GM21390 (cell line): ENCODE measurements around the gene SYNGR4.
"Not testable (repeated sequence)": the region's sequence is repeated elsewhere in the genome, so short reads cannot be mapped to it uniquely, and the experiment has no call there.

Experiments used
- ATAC-seq: cut with Tn5 transposase; IDR thresholded peaks from one replicate; pipeline ENCODE4 v1.9.1; 2021; ENCODE audit not compliant: unreplicated experiment

SYNGR4 gene

GRCh38 chr19:48363810-48364597, at the start of gene SYNGR4, which contains the start of gene TMEM143:
Gene SYNGR4 (plus strand): TSS chr19:48364367. CDS start chr19:48365843, 1,476 bp downstream.
Gene TMEM143 (minus strand): TSS chr19:48363940. CDS start chr19:48363920, 20 bp downstream.
- peak; percentile 73 for ATAC-seq

- ATAC-seq: no peak
These were observed 48.5 kb upstream of the SYNGR4 start for GRCh38 chr19:48315712-48316111.

- ATAC-seq: not testable (repeated sequence)
These were observed 46.5 kb upstream of the SYNGR4 start for GRCh38 chr19:48317708-48317960.

- ATAC-seq: no peak
These were observed 45.7 kb upstream of the SYNGR4 start for GRCh38 chr19:48318286-48318987.

- ATAC-seq: no peak
These were observed 44.3 kb upstream of the SYNGR4 start for GRCh38 chr19:48319647-48320541.

GRCh38 chr19:48321372-48321621, 42.9 kb upstream of the SYNGR4 start:
- ATAC-seq: peak; percentile 36

GRCh38 chr19:48321622-48322591, 42.3 kb upstream of the SYNGR4 start:
- ATAC-seq: peak; percentile 48

- no peak for ATAC-seq
These were observed 38.8 kb upstream of the SYNGR4 start, which contains the start of gene EMP3 for GRCh38 chr19:48325265-48325910. Gene EMP3 (plus strand): TSS chr19:48325552. CDS start chr19:48326845, 1,293 bp downstream.

- no peak for ATAC-seq
These were observed 34.8 kb upstream of the SYNGR4 start for GRCh38 chr19:48329167-48329891.

- peak; percentile 22 for ATAC-seq
These were observed 34.0 kb upstream of the SYNGR4 start for GRCh38 chr19:48330012-48330681.

- no peak for ATAC-seq
These were observed 31.9 kb upstream of the SYNGR4 start for GRCh38 chr19:48332351-48332661.

- ATAC-seq: peak; percentile 53
These were observed 31.3 kb upstream of the SYNGR4 start for GRCh38 chr19:48332662-48333466.

- ATAC-seq: peak; percentile 49
These were observed 30.4 kb upstream of the SYNGR4 start for GRCh38 chr19:48333467-48334384.

- ATAC-seq: no peak
These were observed 25.9 kb upstream of the SYNGR4 start for GRCh38 chr19:48338253-48338755.

- ATAC-seq: no peak
These were observed 25.2 kb upstream of the SYNGR4 start for GRCh38 chr19:48338802-48339503.

GRCh38 chr19:48340995-48341394, 23.2 kb upstream of the SYNGR4 start:
- no peak for ATAC-seq
